SU-DHL-6 (cell line): ENCODE results near the gene GTF2IRD1.

Experiments
- H2AFZ ChIP-seq: fragments of 200-600 bp; sonication (generic); 2 replicates; pipeline ENCODE4 v1.6.1; 2014; ENCODE audit warnings: low read depth, mild to moderate bottlenecking, moderate library complexity, mixed read lengths, antibody characterized with exemption, low read length; ENCODE audit not compliant: severe bottlenecking
- H3F3A ChIP-seq: fragments of 200-600 bp; shearing (Covaris generic); 2 replicates; pipeline ENCODE4 v1.6.0; 2016; ENCODE audit warnings: antibody characterized with exemption, mild to moderate bottlenecking; ENCODE audit not compliant: insufficient read depth
- H3K27ac ChIP-seq: fragments of 200-600 bp; sonication (generic); 2 replicates; pipeline ENCODE4 v1.5.1; 2016; ENCODE audit warnings: low read depth, mild to moderate bottlenecking, low read length, moderate library complexity, mixed read lengths
- H3K27me3 ChIP-seq: fragments of 200-600 bp; sonication (generic), shearing (Covaris generic); 2 replicates; pipeline ENCODE4 v1.6.0; 2014; ENCODE audit warnings: mild to moderate bottlenecking, low read length
- H3K36me3 ChIP-seq: fragments of 200-600 bp; sonication (generic); 2 replicates; pipeline ENCODE4 v1.6.1; 2014; ENCODE audit warnings: mild to moderate bottlenecking, low read length, mixed read lengths
- H3K4me2 ChIP-seq: fragments of 300-600, 200-600 bp; shearing (Covaris generic), sonication (generic); 2 replicates; pipeline ENCODE4 v1.6.0; 2014; ENCODE audit warnings: low read length, low read depth, mild to moderate bottlenecking; ENCODE audit not compliant: poor library complexity, severe bottlenecking
- H3K4me3 ChIP-seq: fragments of 200-600 bp; sonication (generic); 2 replicates; pipeline ENCODE4 v1.5.1; 2014; ENCODE audit warnings: antibody characterized with exemption, low read length, mild to moderate bottlenecking, mixed read lengths; ENCODE audit not compliant: insufficient read depth, poor library complexity, severe bottlenecking
- H3K79me2 ChIP-seq: fragments of 200-600 bp; sonication (generic); 2 replicates; pipeline ENCODE4 v1.6.1; 2014; ENCODE audit warnings: mild to moderate bottlenecking, low read length, moderate library complexity; ENCODE audit not compliant: insufficient read depth
- H3K9ac ChIP-seq: fragments of 200-600 bp; sonication (generic); 2 replicates; pipeline ENCODE4 v1.7.0; 2014; ENCODE audit warnings: mild to moderate bottlenecking, low read length
- H3K9me2 ChIP-seq: fragments of 200-600 bp; sonication (generic); replicated peaks from 2 replicates; pipeline ENCODE4 v1.6.1; 2014; ENCODE audit warnings: low read length; ENCODE audit not compliant: insufficient read depth
- H3K9me3 ChIP-seq: fragments of 200-600 bp; sonication (generic); 2 replicates; pipeline ENCODE4 v1.6.1; 2014; ENCODE audit warnings: low read length, mixed read lengths; ENCODE audit not compliant: insufficient read depth
- H4K20me1 ChIP-seq: fragments of 200-600 bp; sonication (generic); 2 replicates; pipeline ENCODE4 v1.6.1; 2014; ENCODE audit warnings: low read depth, mild to moderate bottlenecking, antibody characterized with exemption, low read length, moderate library complexity, mixed read lengths
- EZH2phosphoT487 ChIP-seq: fragments of 200-600 bp; sonication (generic), shearing (Covaris generic); conservative IDR thresholded peaks from 2 replicates; pipeline ENCODE4 v1.6.1; 2018; ENCODE audit warnings: mild to moderate bottlenecking, antibody characterized with exemption, low read length, moderate library complexity, mixed read lengths
- TF ChIP-seq, protein P1 (sequence below): fragments of 200-600 bp; sonication (generic); IDR thresholded peaks from one replicate; pipeline ENCODE4 v1.5.1; 2017; ENCODE audit warnings: antibody characterized with exemption, mild to moderate bottlenecking, low read length, moderate library complexity; ENCODE audit not compliant: insufficient read depth, poor library complexity, severe bottlenecking

The GTF2IRD1 gene

GRCh38 chr7:74569501-74570075 lies 115.9 kb downstream of the GTF2IRD1 start:
- Histone ChIP-seq H3K9ac (no peak overlapping the region), H3K4me3 (no peak overlapping the region)

GRCh38 chr7:74570533-74571156 lies 116.9 kb downstream of the GTF2IRD1 start:
- H2AFZ ChIP-seq: no peak overlapping the region
- H3K9me2 ChIP-seq: no peaks in the 10 kb centered on the region
- H3K36me3 ChIP-seq: no peaks in the 10 kb centered on the region
- no peaks in the 10 kb centered on the region for H3K79me2 ChIP-seq
- H3F3A ChIP-seq: peaks cover 4% of the 10 kb centered on the region; the same call in 1 of the 2 replicates
- no peak overlapping the region for H3K4me3 ChIP-seq
- H3K9ac ChIP-seq: no peak overlapping the region
- no peak overlapping the region for H3K4me2 ChIP-seq
- no peak overlapping the region for H3K27ac ChIP-seq
- H3K27me3 ChIP-seq: no peaks in the 10 kb centered on the region
- H4K20me1 ChIP-seq: no peaks in the 10 kb centered on the region
- no peaks in the 10 kb centered on the region for H3K9me3 ChIP-seq
- TF ChIP-seq, protein P1, sequence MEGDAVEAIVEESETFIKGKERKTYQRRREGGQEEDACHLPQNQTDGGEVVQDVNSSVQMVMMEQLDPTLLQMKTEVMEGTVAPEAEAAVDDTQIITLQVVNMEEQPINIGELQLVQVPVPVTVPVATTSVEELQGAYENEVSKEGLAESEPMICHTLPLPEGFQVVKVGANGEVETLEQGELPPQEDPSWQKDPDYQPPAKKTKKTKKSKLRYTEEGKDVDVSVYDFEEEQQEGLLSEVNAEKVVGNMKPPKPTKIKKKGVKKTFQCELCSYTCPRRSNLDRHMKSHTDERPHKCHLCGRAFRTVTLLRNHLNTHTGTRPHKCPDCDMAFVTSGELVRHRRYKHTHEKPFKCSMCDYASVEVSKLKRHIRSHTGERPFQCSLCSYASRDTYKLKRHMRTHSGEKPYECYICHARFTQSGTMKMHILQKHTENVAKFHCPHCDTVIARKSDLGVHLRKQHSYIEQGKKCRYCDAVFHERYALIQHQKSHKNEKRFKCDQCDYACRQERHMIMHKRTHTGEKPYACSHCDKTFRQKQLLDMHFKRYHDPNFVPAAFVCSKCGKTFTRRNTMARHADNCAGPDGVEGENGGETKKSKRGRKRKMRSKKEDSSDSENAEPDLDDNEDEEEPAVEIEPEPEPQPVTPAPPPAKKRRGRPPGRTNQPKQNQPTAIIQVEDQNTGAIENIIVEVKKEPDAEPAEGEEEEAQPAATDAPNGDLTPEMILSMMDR: no peak
- TF ChIP-seq EZH2phosphoT487: no peak

More at GRCh38 chr7:74569501-74570075, 115.9 kb downstream of the GTF2IRD1 start:
- TF ChIP-seq, protein P1: no peak
- no peak for TF ChIP-seq EZH2phosphoT487
- Histone ChIP-seq H3K27ac (no peak overlapping the region), H2AFZ (no peak overlapping the region), H3K9me3 (no peaks in the 10 kb centered on the region), H3K27me3 (no peaks in the 10 kb centered on the region), H3K36me3 (no peaks in the 10 kb centered on the region), H3K79me2 (no peaks in the 10 kb centered on the region), H3F3A (peaks cover 4% of the 10 kb centered on the region; the same call in 1 of the 2 replicates), H3K4me2 (no peak overlapping the region), H3K9me2 (no peaks in the 10 kb centered on the region), H4K20me1 (no peaks in the 10 kb centered on the region)

GRCh38 chr7:74572301-74572979 lies 118.7 kb downstream of the GTF2IRD1 start:
- Histone ChIP-seq H3K9me3 (no peaks in the 10 kb centered on the region), H3K79me2 (no peaks in the 10 kb centered on the region), H3K9me2 (no peaks in the 10 kb centered on the region), H4K20me1 (no peaks in the 10 kb centered on the region), H3K4me2 (no peak overlapping the region), H3K27ac (no peak overlapping the region), H3F3A (peaks cover 4% of the 10 kb centered on the region; the same call in 1 of the 2 replicates), H2AFZ (no peak overlapping the region), H3K9ac (no peak overlapping the region), H3K36me3 (no peaks in the 10 kb centered on the region), H3K4me3 (no peak overlapping the region), H3K27me3 (no peaks in the 10 kb centered on the region)
- TF ChIP-seq, protein P1: no peak
